Measurements from ENCODE around the gene EREG.

The EREG gene

DNA sequence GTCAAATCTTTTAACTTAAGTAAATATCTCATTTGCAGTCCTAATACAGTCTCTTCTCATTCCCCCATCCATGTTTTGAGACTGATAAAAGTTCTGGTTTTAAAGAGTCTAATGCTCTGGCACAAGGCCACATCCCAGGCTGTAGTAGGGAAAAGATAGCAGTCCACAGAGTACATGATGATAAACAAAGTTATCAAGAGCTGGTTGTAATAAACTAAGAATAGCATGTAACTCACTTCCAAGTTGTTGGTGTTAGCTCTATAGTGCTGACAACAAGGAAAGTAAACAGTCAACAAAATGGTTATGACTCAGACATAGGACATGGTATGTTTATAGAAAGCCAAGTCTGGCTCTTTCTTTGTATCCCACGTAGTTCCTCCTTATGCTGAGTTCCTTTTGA, 58.2 kb downstream of the EREG start:
- no peak for DNase-seq
- Histone ChIP-seq H3K27ac (no peak overlapping the region), H3K27me3 (ENCODE audit: insufficient read depth, low read depth, severe bottlenecking) (no peaks in the 10 kb centered on the region), H3K9me3 (ENCODE audit: severe bottlenecking) (no peaks in the 10 kb centered on the region), H3K36me3 (no peaks in the 10 kb centered on the region), H3K4me3 (ENCODE audit: low read depth, low read length) (no peak overlapping the region)
- TF ChIP-seq, protein P1, sequence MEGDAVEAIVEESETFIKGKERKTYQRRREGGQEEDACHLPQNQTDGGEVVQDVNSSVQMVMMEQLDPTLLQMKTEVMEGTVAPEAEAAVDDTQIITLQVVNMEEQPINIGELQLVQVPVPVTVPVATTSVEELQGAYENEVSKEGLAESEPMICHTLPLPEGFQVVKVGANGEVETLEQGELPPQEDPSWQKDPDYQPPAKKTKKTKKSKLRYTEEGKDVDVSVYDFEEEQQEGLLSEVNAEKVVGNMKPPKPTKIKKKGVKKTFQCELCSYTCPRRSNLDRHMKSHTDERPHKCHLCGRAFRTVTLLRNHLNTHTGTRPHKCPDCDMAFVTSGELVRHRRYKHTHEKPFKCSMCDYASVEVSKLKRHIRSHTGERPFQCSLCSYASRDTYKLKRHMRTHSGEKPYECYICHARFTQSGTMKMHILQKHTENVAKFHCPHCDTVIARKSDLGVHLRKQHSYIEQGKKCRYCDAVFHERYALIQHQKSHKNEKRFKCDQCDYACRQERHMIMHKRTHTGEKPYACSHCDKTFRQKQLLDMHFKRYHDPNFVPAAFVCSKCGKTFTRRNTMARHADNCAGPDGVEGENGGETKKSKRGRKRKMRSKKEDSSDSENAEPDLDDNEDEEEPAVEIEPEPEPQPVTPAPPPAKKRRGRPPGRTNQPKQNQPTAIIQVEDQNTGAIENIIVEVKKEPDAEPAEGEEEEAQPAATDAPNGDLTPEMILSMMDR (IDR thresholded peaks at IDR 0.05; ENCODE audit: low read depth, low read length) = no peak

DNA sequence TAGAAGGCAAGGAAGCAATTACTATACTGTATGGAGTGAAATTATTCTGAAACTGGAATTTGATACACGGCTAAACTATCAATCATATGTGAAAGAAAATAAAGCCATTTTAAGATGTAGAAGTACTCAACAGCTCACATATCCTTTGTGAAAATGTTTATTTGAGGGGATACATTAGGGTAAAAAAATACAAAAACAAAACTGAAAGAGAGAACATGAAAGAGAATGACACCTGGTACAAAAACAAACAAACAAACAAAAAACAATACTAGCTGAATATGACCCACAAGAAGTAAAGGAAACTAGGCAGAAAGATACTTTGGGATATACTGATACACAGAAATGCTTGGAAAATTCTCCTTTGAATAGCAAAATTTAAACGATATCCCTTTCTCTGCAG, 59.2 kb downstream of the EREG start:
- DNase-seq = no peak
- no peaks in the 10 kb centered on the region for H3K9me3 ChIP-seq (ENCODE audit: severe bottlenecking)
- H3K27me3 ChIP-seq (ENCODE audit: insufficient read depth, low read depth, severe bottlenecking) = no peaks in the 10 kb centered on the region
- H3K27ac ChIP-seq = no peak overlapping the region
- TF ChIP-seq, protein P1 (IDR thresholded peaks at IDR 0.05; ENCODE audit: low read depth, low read length) = no peak
- no peaks in the 10 kb centered on the region for H3K36me3 ChIP-seq
- no peak overlapping the region for H3K4me3 ChIP-seq (ENCODE audit: low read depth, low read length)

DNA sequence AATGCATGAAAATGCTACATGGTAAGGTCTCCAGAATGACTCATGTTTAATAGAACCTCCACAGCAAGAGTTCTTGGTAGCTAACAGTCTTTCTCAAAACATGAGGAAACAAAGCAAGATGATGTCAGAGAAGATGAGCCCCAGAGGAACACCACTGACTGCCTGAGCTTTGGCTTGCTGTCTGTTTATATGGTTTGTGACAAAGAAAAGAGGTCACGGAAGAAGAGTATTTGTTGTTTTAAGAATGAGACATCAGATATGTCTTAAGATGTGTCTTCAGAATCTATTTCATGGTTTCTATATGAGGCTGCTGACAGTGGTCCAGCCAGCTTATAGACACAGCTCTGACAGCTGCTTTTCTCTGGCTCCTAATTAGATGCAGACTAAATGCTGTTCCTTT, 61.2 kb downstream of the EREG start:
- Histone ChIP-seq H3K4me3 (ENCODE audit: low read depth, low read length) (no peak overlapping the region), H3K9me3 (ENCODE audit: severe bottlenecking) (no peaks in the 10 kb centered on the region), H3K27ac (no peak overlapping the region), H3K27me3 (ENCODE audit: insufficient read depth, low read depth, severe bottlenecking) (no peaks in the 10 kb centered on the region), H3K36me3 (no peaks in the 10 kb centered on the region)
- DNase-seq = no peak
- TF ChIP-seq, protein P1 (IDR thresholded peaks at IDR 0.05; ENCODE audit: low read depth, low read length) = no peak

DNA sequence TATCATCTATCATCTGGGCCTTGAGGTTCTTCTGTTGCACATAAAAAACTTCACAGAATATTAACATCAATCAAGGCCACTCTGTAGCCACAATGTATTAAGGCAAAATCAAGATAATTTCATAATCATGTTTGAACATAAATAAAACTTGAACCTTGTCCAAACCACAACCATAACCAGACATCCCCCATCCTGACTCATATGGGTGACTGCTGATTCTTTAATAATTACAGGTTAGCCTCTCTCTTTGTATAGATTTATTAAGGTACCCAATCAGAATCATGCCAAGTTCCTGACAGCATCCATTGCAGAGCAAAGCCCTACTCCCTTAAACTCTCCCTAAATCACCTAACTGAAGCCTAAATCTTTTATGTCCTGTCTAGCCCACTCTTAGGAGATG, 63.3 kb downstream of the EREG start:
- no peak for DNase-seq

DNA sequence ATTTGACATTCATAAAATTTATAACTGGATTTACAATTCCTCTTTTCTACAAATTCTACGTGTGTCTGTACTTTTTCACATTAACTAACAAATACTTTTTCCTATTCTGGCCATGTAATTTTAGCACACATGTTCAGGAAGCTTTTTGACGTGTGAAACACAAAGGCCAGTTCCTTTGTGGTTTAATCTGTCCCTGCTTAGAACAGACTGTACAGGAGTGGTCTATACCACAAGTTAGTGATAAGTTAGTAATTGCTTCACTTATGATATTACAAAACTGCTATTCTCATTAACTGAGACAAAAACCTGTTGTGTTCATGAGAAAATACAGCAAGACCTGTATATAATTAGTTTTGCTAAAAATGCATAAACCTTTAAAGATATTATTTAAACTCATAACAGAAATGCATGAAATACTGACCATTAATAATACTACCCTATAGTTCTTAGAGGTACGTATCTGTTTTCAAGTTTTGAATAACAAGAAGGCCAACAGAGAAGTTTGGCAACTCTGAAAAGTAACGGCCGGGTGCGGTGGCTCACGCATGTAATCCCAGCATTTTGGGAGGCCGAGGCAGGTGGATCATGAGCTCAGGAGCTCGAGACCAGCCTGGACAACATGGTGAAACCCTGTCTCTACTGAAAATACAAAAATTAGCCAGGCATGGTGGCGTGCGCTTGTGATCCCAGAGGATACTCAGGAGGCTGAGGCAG, 66.3 kb downstream of the EREG start:
- DNase-seq = no peak
- Histone ChIP-seq H3K27me3 (ENCODE audit: insufficient read depth, low read depth, severe bottlenecking) (no peaks in the 10 kb centered on the region), H3K4me3 (ENCODE audit: low read depth, low read length) (no peak overlapping the region), H3K36me3 (no peaks in the 10 kb centered on the region), H3K9me3 (ENCODE audit: severe bottlenecking) (no peaks in the 10 kb centered on the region), H3K27ac (no peak overlapping the region)
- TF ChIP-seq, protein P1 (IDR thresholded peaks at IDR 0.05; ENCODE audit: low read depth, low read length) = no peak

More for the DNA sequence above, 63.3 kb downstream of the EREG start:
- H3K36me3 ChIP-seq = no peaks in the 10 kb centered on the region
- H3K27ac ChIP-seq = no peak overlapping the region
- no peaks in the 10 kb centered on the region for H3K9me3 ChIP-seq (ENCODE audit: severe bottlenecking)
- H3K27me3 ChIP-seq (ENCODE audit: insufficient read depth, low read depth, severe bottlenecking) = no peaks in the 10 kb centered on the region
- TF ChIP-seq, protein P1 (IDR thresholded peaks at IDR 0.05; ENCODE audit: low read depth, low read length) = no peak
- no peak overlapping the region for H3K4me3 ChIP-seq (ENCODE audit: low read depth, low read length)

DNA sequence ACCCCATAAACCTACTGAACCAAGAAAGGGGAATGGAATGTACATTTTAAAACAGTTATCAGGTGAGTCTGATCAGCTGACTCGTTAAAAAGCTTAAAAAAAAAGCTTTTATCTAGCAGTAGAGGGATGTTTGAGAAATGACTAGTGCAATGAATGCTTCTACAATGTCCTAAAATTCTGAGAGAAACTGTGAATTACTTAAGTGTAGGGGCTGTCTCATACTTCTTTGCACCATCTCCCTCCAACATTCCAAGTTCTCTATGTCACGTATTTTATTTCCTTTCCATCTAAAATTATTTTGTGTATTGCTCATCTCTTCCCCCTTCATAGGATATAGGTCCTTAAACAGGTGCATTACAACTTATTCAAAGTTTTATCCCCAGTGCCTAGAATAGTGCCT, 68.1 kb downstream of the EREG start:
- Histone ChIP-seq H3K27ac (no peak overlapping the region), H3K9me3 (ENCODE audit: severe bottlenecking) (no peaks in the 10 kb centered on the region), H3K4me3 (ENCODE audit: low read depth, low read length) (no peak overlapping the region), H3K27me3 (ENCODE audit: insufficient read depth, low read depth, severe bottlenecking) (no peaks in the 10 kb centered on the region), H3K36me3 (no peaks in the 10 kb centered on the region)
- TF ChIP-seq, protein P1 (IDR thresholded peaks at IDR 0.05; ENCODE audit: low read depth, low read length) = no peak
- no peak for DNase-seq
